CD4-positive, alpha-beta T cell (primary cell): ENCODE data around the gene KCNJ10. TPM values are rescaled to one million over a fixed set of nuclear protein-coding genes. Genes with fewer than 3 reads are reported as not detected.
"Not testable (repeated sequence)": the region's sequence is repeated elsewhere in the genome, so short reads cannot be mapped to it uniquely, and the experiment has no call there.

ENCODE experiments used
- ATAC-seq: fragments of 200-7000 bp; cut with Tn5 transposase; one replicate; pipeline ENCODE4 v1.10.0; 2022; ENCODE audit warnings: mild to moderate bottlenecking; ENCODE audit not compliant: poor library complexity
- CTCF ChIA-PET: fragments of 350-600 bp; sonication (Branson Sonifier 250); formaldehyde crosslinking; loops from one replicate; lab custom pipeline; 2021; ENCODE audit warnings: antibody characterized with exemption, inconsistent platforms; lab: Charles Lee
- POLR2A ChIA-PET: fragments of 350-600 bp; sonication (Branson Sonifier 250); formaldehyde crosslinking; loops from one replicate; lab custom pipeline; 2021; ENCODE audit warnings: antibody characterized with exemption, inconsistent platforms; lab: Charles Lee
- DNase-seq, 14 experiments: peaks; one replicate each; pipeline ENCODE4 v3.0.0-alpha.2; 2013 to 2020; ENCODE audit warnings: mixed read lengths in 2 of 14
- H3K27ac ChIP-seq, 2 donors: one replicate each; pipeline versions ENCODE4 v1.5.1 to v1.7.0; 2013; ENCODE audit warnings: low read length in 2 of 2, low read depth in 1 of 2, mild to moderate bottlenecking in 1 of 2
- H3K27me3 ChIP-seq, 2 experiments: 1 replicate in 1 of 2; 2 replicates in 1 of 2; pipeline versions ENCODE4 v1.6.1 to v1.7.0; 2013; ENCODE audit warnings: low read length in 2 of 2, control low read depth in 1 of 2, mild to moderate bottlenecking in 1 of 2, moderate library complexity in 1 of 2; ENCODE audit not compliant: insufficient read depth in 2 of 2, control insufficient read depth in 1 of 2
- H3K36me3 ChIP-seq: one replicate; pipeline ENCODE4 v1.6.1; 2013; ENCODE audit warnings: low read length, control low read depth; ENCODE audit not compliant: insufficient read depth
- H3K4me1 ChIP-seq: one replicate; pipeline ENCODE4 v1.6.1; 2013; ENCODE audit warnings: low read length, control low read depth; ENCODE audit not compliant: insufficient read depth
- H3K4me3 ChIP-seq: one replicate; pipeline ENCODE4 v1.5.1; 2013; ENCODE audit warnings: mild to moderate bottlenecking, low read length, moderate library complexity
- H3K9me3 ChIP-seq, 2 experiments: 1 replicate in 1 of 2; 2 replicates in 1 of 2; pipeline versions ENCODE4 v1.6.1 to v1.7.0; 2013; ENCODE audit warnings: low read length in 2 of 2, mild to moderate bottlenecking in 2 of 2, control low read depth in 1 of 2, moderate library complexity in 1 of 2; ENCODE audit not compliant: control insufficient read depth in 1 of 2, insufficient read depth in 1 of 2
- H3K27ac Mint-ChIP-seq: one replicate; pipeline ENCODE4 v1.8.0; 2020; ENCODE audit warnings: mixed read lengths
- H3K27me3 Mint-ChIP-seq: one replicate; pipeline ENCODE4 v1.8.0; 2021; ENCODE audit warnings: mixed read lengths
- H3K36me3 Mint-ChIP-seq: one replicate; pipeline ENCODE4 v1.8.0; 2021; ENCODE audit warnings: low read depth, mixed read lengths
- H3K4me1 Mint-ChIP-seq: one replicate; pipeline ENCODE4 v1.8.0; 2021; ENCODE audit warnings: low read depth, mixed read lengths
- H3K4me3 Mint-ChIP-seq: one replicate; pipeline ENCODE4 v1.8.0; 2020; ENCODE audit warnings: mild to moderate bottlenecking, mixed read lengths
- H3K9me3 Mint-ChIP-seq: one replicate; pipeline ENCODE4 v1.8.0; 2020; ENCODE audit warnings: mixed read lengths
- CTCF ChIP-seq: fragments of 200-600 bp; IDR thresholded peaks from one replicate; pipeline ENCODE4 v1.8.0; 2022; ENCODE audit warnings: antibody characterized with exemption, mild to moderate bottlenecking
- intact Hi-C, 2 experiments: fragments of 100-400 bp; cut with DNase I in 1 of 2; cut with micrococcal nuclease in 1 of 2; formaldehyde crosslinking; loops; one replicate each; pipeline versions ENCODE4 v1.15.1 to v1.9.0; 2023 to 2025; cut with DNase I, micrococcal nuclease
- total RNA-seq, 174 experiments: library from RNA in 2 of 174; stranded (reverse) in 2 of 174; gene quantifications; one replicate each; pipeline ENCODE4 v1.2.3 and lab custom pipeline; 2021 to 2026

KCNJ10 gene
- total RNA-seq, 2 experiments from 2014 or later, result not detected

- no peak for ATAC-seq
- peaks cover 8 to 11% of the 10 kb centered on the region in 2 experiments for H3K27me3 ChIP-seq
- no peaks in the 10 kb centered on the region for H3K9me3 ChIP-seq
- H3K4me3 Mint-ChIP-seq, result no peak overlapping the region
- CTCF ChIA-PET, result interaction anchor here (1.0 kb wide), 1 partner anchor 17 kb away, joined by 3 read pairs; no protein-coding TSS in a partner anchor
- POLR2A ChIA-PET, result no interaction called here
- no peak overlapping the region for H3K27ac Mint-ChIP-seq
- peaks cover 41% of the 10 kb centered on the region for H3K27me3 Mint-ChIP-seq
- TF ChIP-seq CTCF, result no peak
- no peak for DNase-seq
- intact Hi-C loops, result no loop called here
- peaks cover 11% of the 10 kb centered on the region for H3K4me1 Mint-ChIP-seq
- peaks cover 10% of the 10 kb centered on the region for H3K4me1 ChIP-seq
- H3K9me3 Mint-ChIP-seq, result no peaks in the 10 kb centered on the region
- no peak overlapping the region for H3K4me3 ChIP-seq
- H3K36me3 ChIP-seq, result no peaks in the 10 kb centered on the region
- no peak overlapping the region for H3K27ac ChIP-seq
- H3K36me3 Mint-ChIP-seq, result no peaks in the 10 kb centered on the region
These were observed 19.3 kb downstream of the KCNJ10 start for GRCh38 chr1:160050619-160051018.

- H3K36me3 Mint-ChIP-seq, H3K4me3 Mint-ChIP-seq, H3K27ac Mint-ChIP-seq, H3K4me1 ChIP-seq, H3K27ac ChIP-seq, POLR2A ChIA-PET, H3K9me3 Mint-ChIP-seq, H3K4me3 ChIP-seq, H3K36me3 ChIP-seq, DNase-seq, H3K9me3 ChIP-seq, ATAC-seq, intact Hi-C loops: not testable (repeated sequence)
- H3K27me3 ChIP-seq, result peaks cover 8 to 11% of the 10 kb centered on the region in 2 experiments
- H3K27me3 Mint-ChIP-seq, result peaks cover 41% of the 10 kb centered on the region
- peaks cover 11% of the 10 kb centered on the region for H3K4me1 Mint-ChIP-seq
- CTCF ChIA-PET, result interaction anchor here (1.0 kb wide), 1 partner anchor 18 kb away, joined by 3 read pairs; no protein-coding TSS in a partner anchor
These were observed 19.8 kb downstream of the KCNJ10 start for GRCh38 chr1:160050182-160050581.

- H3K36me3 Mint-ChIP-seq, result no peaks in the 10 kb centered on the region
- no peak for TF ChIP-seq CTCF
- peaks cover 11% of the 10 kb centered on the region for H3K4me1 Mint-ChIP-seq
- H3K27me3 ChIP-seq, result peaks cover 6 to 11% of the 10 kb centered on the region in 2 experiments
- H3K27ac ChIP-seq, result no peak overlapping the region
- H3K36me3 ChIP-seq, result no peaks in the 10 kb centered on the region
- H3K4me3 ChIP-seq, result no peak overlapping the region
- no peak overlapping the region for H3K27ac Mint-ChIP-seq
- peaks cover 39% of the 10 kb centered on the region for H3K27me3 Mint-ChIP-seq
- POLR2A ChIA-PET, result no interaction called here
- H3K4me3 Mint-ChIP-seq, result no peak overlapping the region
- no peak for ATAC-seq
- no peaks in the 10 kb centered on the region for H3K9me3 ChIP-seq
- DNase-seq, result no peak
- H3K9me3 Mint-ChIP-seq, result no peaks in the 10 kb centered on the region
- peaks cover 10% of the 10 kb centered on the region for H3K4me1 ChIP-seq
- CTCF ChIA-PET, result no interaction called here
- intact Hi-C loops, result no loop called here
These were observed 20.9 kb downstream of the KCNJ10 start for GRCh38 chr1:160049101-160049500.

GRCh38 chr1:160048335-160048734 lies 21.6 kb downstream of the KCNJ10 start:
- Histone ChIP-seq H3K9me3 (no peaks in the 10 kb centered on the region), H3K4me3 (no peak overlapping the region), H3K4me1 (peaks cover 10% of the 10 kb centered on the region), H3K27me3 (peaks cover 0 to 11% of the 10 kb centered on the region in 2 experiments), H3K36me3 (no peaks in the 10 kb centered on the region), H3K27ac (no peak overlapping the region)
- Mint-ChIP-seq H3K9me3 (no peaks in the 10 kb centered on the region), H3K27me3 (peaks cover 38% of the 10 kb centered on the region), H3K4me1 (peaks cover 11% of the 10 kb centered on the region), H3K36me3 (no peaks in the 10 kb centered on the region), H3K27ac (no peak overlapping the region), H3K4me3 (no peak overlapping the region)
- POLR2A ChIA-PET, result no interaction called here
- ATAC-seq (no peak), DNase-seq (no peak)
- no peak for TF ChIP-seq CTCF
- CTCF ChIA-PET, result no interaction called here
- intact Hi-C loops, result loop anchor here in 1 of 2 experiments (1.0 kb wide), 1 partner anchor 31 kb away; no protein-coding TSS in a partner anchor
